OCI-LY3 (cell line): Measurements from ENCODE around the gene UTY.

Experiments
- H2AFZ ChIP-seq: fragments of 200-600, 300-600 bp; shearing (Covaris generic); 2 replicates; pipeline ENCODE4 v1.6.0; 2014; ENCODE audit warnings: antibody characterized with exemption, low read depth, low read length
- H3K27ac ChIP-seq: fragments of 200-600, 300-600 bp; sonication (generic); 2 replicates; pipeline ENCODE4 v1.5.1; 2014; ENCODE audit warnings: mild to moderate bottlenecking, low read length, moderate library complexity, mixed read lengths
- H3K27me3 ChIP-seq: fragments of 200-600, 300-600 bp; sonication (generic); 2 replicates; pipeline ENCODE4 v1.6.1; 2014; ENCODE audit warnings: low read depth, low read length, mixed read lengths
- H3K36me3 ChIP-seq: fragments of 200-600, 300-600 bp; sonication (generic); replicated peaks from 2 replicates; pipeline ENCODE3; 2014; ENCODE audit warnings: low read depth, low read length, mixed read lengths
- H3K4me1 ChIP-seq: fragments of 300-600, 200-600 bp; sonication (generic); 2 replicates; pipeline ENCODE4 v1.6.1; 2014; ENCODE audit warnings: low read length, mixed read lengths
- H3K4me2 ChIP-seq: fragments of 200-600, 300-600 bp; sonication (generic); 2 replicates; pipeline ENCODE4 v1.6.1; 2014; ENCODE audit warnings: low read length, mixed read lengths
- H3K4me3 ChIP-seq: fragments of 300-600, 200-600 bp; sonication (generic); 2 replicates; pipeline ENCODE4 v1.5.1; 2014; ENCODE audit warnings: antibody characterized with exemption, mild to moderate bottlenecking, low read length, moderate library complexity
- H3K79me2 ChIP-seq: fragments of 300-600, 200-600 bp; shearing (Covaris generic); 2 replicates; pipeline ENCODE4 v1.6.1; 2014; ENCODE audit warnings: mild to moderate bottlenecking, low read length, mixed read lengths
- H3K9ac ChIP-seq: fragments of 300-600, 200-600 bp; shearing (Covaris generic); 2 replicates; pipeline ENCODE4 v1.6.0; 2014; ENCODE audit warnings: mild to moderate bottlenecking, low read length, moderate library complexity
- H3K9me3 ChIP-seq: fragments of 200-600, 300-600 bp; shearing (Covaris generic); 2 replicates; pipeline ENCODE4 v1.6.1; 2014; ENCODE audit warnings: low read length, mixed read lengths; ENCODE audit not compliant: insufficient read depth
- H4K20me1 ChIP-seq: fragments of 200-600, 300-600 bp; sonication (generic); 2 replicates; pipeline ENCODE4 v1.6.1; 2016; ENCODE audit warnings: low read length, mixed read lengths; ENCODE audit not compliant: insufficient read depth
- EZH2phosphoT487 ChIP-seq: fragments of 200-600 bp; shearing (Covaris generic); IDR thresholded peaks from 2 replicates; pipeline ENCODE4 v1.6.1; 2018; ENCODE audit warnings: antibody characterized with exemption, mixed run types, low read depth
- TF ChIP-seq, protein P1 (sequence below): fragments of 200-600, 300-600 bp; sonication (generic); IDR thresholded peaks from 2 replicates; pipeline ENCODE4 v1.5.1; 2014; ENCODE audit warnings: antibody characterized with exemption, low read length, low read depth

The UTY gene

DNA sequence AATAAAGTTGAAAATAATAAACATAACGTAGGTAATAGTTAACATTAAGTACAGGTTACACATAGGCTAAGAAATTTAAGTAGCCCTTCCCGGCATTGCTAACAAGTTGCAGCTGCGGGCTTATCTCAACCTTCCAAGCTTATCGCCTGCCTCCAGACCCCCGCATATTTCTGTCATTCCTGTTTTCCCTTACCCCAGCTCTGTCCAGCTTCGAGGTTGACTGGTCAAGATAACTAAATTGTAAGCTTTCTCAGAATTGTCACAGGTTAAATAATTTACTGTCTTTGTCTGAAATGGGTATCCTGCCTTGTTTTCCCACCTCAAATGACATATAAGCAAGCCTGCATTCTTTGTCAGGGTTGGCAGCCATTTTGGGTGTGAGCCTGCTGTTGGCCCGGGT is 36.7 kb downstream of the UTY start:
- H3K27ac ChIP-seq: no peak overlapping the region
- no peak overlapping the region for H3K9ac ChIP-seq
- H2AFZ ChIP-seq: no peak overlapping the region
- no peaks in the 10 kb centered on the region for H3K4me1 ChIP-seq
- peaks cover 49% of the 10 kb centered on the region for H3K79me2 ChIP-seq
- H3K9me3 ChIP-seq: no peaks in the 10 kb centered on the region
- TF ChIP-seq, protein P1, sequence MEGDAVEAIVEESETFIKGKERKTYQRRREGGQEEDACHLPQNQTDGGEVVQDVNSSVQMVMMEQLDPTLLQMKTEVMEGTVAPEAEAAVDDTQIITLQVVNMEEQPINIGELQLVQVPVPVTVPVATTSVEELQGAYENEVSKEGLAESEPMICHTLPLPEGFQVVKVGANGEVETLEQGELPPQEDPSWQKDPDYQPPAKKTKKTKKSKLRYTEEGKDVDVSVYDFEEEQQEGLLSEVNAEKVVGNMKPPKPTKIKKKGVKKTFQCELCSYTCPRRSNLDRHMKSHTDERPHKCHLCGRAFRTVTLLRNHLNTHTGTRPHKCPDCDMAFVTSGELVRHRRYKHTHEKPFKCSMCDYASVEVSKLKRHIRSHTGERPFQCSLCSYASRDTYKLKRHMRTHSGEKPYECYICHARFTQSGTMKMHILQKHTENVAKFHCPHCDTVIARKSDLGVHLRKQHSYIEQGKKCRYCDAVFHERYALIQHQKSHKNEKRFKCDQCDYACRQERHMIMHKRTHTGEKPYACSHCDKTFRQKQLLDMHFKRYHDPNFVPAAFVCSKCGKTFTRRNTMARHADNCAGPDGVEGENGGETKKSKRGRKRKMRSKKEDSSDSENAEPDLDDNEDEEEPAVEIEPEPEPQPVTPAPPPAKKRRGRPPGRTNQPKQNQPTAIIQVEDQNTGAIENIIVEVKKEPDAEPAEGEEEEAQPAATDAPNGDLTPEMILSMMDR: no peak
- no peak for TF ChIP-seq EZH2phosphoT487
- no peaks in the 10 kb centered on the region for H3K27me3 ChIP-seq
- H3K4me2 ChIP-seq: no peak overlapping the region
- H3K36me3 ChIP-seq: peaks cover 26% of the 10 kb centered on the region
- H3K4me3 ChIP-seq: no peak overlapping the region
- peaks cover 43% of the 10 kb centered on the region for H4K20me1 ChIP-seq

GRCh38 chrY:13440811-13441210 is 39.0 kb downstream of the UTY start:
- Histone ChIP-seq H3K27me3 (no peaks in the 10 kb centered on the region), H4K20me1 (peaks cover 52% of the 10 kb centered on the region), H3K4me3 (no peak overlapping the region), H3K36me3 (peaks cover 16% of the 10 kb centered on the region), H3K4me1 (peaks cover 10% of the 10 kb centered on the region; the same call in 1 of the 2 replicates), H3K4me2 (no peak overlapping the region), H3K79me2 (peaks cover 64% of the 10 kb centered on the region), H3K9me3 (no peaks in the 10 kb centered on the region), H3K27ac (no peak overlapping the region), H2AFZ (no peak overlapping the region), H3K9ac (no peak overlapping the region)
- TF ChIP-seq EZH2phosphoT487: no peak
- TF ChIP-seq, protein P1: no peak

DNA sequence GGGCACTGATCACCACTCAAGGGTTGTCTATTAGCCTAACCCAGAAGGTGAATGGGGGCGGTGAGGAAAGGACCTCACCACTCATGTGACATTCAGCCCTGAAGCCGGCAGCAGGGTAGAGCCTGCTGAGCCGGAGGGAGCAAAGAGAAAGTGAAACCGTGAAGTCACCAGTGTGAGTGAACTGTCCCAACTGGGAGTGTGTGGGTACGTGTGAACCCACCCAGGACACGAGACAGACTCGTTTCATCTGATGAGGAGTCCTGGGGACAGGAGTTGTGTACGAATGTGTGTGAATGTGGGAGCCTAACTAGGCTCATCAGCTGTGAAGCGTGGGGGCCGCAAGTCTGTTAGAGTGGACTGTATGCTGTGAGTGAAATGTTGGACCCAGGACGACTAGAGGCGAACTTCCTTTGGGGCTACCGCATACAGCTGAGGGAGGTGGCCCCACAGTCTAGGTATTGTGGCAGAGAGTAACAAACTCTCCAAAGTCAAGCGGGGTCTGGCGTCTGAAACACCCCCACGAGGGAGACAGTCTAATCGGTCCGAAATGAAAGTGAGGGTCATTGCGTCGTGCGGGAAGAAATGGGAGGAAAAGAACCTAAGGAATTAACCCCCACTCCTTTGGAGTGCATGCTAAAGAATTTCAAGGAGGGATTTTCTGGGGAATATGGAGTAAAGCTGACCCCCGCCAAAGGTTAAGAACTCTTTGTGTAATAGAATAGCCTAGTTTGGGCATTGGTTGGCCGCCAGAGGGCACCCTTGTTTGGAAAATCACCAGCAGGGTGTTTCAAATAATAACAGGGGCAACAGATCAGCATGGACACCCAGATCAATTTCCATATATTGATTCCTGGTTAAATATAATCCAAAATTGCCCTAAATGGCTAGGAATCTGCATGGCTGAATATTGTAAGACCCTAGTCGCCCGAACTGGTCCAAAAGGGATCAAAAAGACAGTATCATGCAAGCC is 43.6 kb downstream of the UTY start:
- H3K9me3 ChIP-seq: peaks cover 25% of the 10 kb centered on the region; the same call in 1 of the 2 replicates
- no peak overlapping the region for H2AFZ ChIP-seq
- peaks cover 88% of the 10 kb centered on the region for H3K79me2 ChIP-seq
- peak overlapping the region; percentile 82 for H3K4me3 ChIP-seq
- peaks cover 41% of the 10 kb centered on the region for H3K36me3 ChIP-seq
- H3K4me1 ChIP-seq: peaks cover 22% of the 10 kb centered on the region
- no peak for TF ChIP-seq EZH2phosphoT487
- TF ChIP-seq, protein P1: peak; percentile 65
- peak overlapping the region; percentile 86 for H3K9ac ChIP-seq
- peaks cover 62% of the 10 kb centered on the region for H4K20me1 ChIP-seq
- peak overlapping the region; percentile 97 for H3K4me2 ChIP-seq
- peak overlapping the region; percentile 65 for H3K27ac ChIP-seq
- no peaks in the 10 kb centered on the region for H3K27me3 ChIP-seq

- peak overlapping the region; percentile 86 for H3K9ac ChIP-seq
- H2AFZ ChIP-seq: no peak overlapping the region
- H3K4me2 ChIP-seq: peak overlapping the region; percentile 97
- TF ChIP-seq EZH2phosphoT487: no peak
- TF ChIP-seq, protein P1: no peak
- peaks cover 22% of the 10 kb centered on the region for H3K4me1 ChIP-seq
- H3K27me3 ChIP-seq: no peaks in the 10 kb centered on the region
- peaks cover 58% of the 10 kb centered on the region for H4K20me1 ChIP-seq
- peak overlapping the region; percentile 65 for H3K27ac ChIP-seq
- H3K9me3 ChIP-seq: peaks cover 33% of the 10 kb centered on the region; the same call in 1 of the 2 replicates
- H3K36me3 ChIP-seq: peaks cover 50% of the 10 kb centered on the region
- peak overlapping the region; percentile 82 for H3K4me3 ChIP-seq
- peaks cover 90% of the 10 kb centered on the region for H3K79me2 ChIP-seq
These were observed 44.4 kb downstream of the UTY start for GRCh38 chrY:13435206-13435967.
